Spinal cord (tissue), 10 donors: ENCODE data around the gene MGME1. TPM values are rescaled to one million over a fixed set of nuclear protein-coding genes. Genes with fewer than 3 reads are reported as not detected.

Experiments used
- DNase-seq, 6 donors: peaks; one replicate each; pipeline versions ENCODE4 v3.0.0 to v3.0.0-alpha.2; 2013 to 2015; ENCODE audit warnings: low spot score in 6 of 6, low read depth in 4 of 6
- H3K27ac ChIP-seq: one replicate; pipeline ENCODE4 v1.5.1; 2013; ENCODE audit warnings: low read depth, low read length, control low read depth
- H3K27me3 ChIP-seq: one replicate; pipeline ENCODE4 v1.6.1; 2013; ENCODE audit warnings: low read length; ENCODE audit not compliant: control insufficient read depth, insufficient read depth
- H3K36me3 ChIP-seq: one replicate; pipeline ENCODE4 v1.6.1; 2013; ENCODE audit warnings: low read length; ENCODE audit not compliant: control insufficient read depth, insufficient read depth
- H3K4me1 ChIP-seq: one replicate; pipeline ENCODE4 v1.6.1; 2013; ENCODE audit warnings: low read length; ENCODE audit not compliant: control insufficient read depth, insufficient read depth
- H3K4me3 ChIP-seq: one replicate; pipeline ENCODE4 v1.5.1; 2013; ENCODE audit warnings: low read depth, low read length, control low read depth
- H3K9me3 ChIP-seq: one replicate; pipeline ENCODE4 v1.6.1; 2013; ENCODE audit warnings: low read length; ENCODE audit not compliant: control insufficient read depth, insufficient read depth
- WGBS: methylation state at CpG from one replicate; pipeline ENCODE4 v1.1.5; 2013; ENCODE audit warnings: missing lambda C conversion rate; ENCODE audit not compliant: insufficient coverage; 5-methylcytosine and 5-hydroxymethylcytosine counted together
- polyA plus RNA-seq, 2 donors: library from polyadenylated mRNA; unstranded; fragments of 120-200 nt; gene quantifications; one replicate each; pipeline ENCODE4 v1.2.1, GENCODE V29; 2013; ENCODE audit not compliant: insufficient read length in 2 of 2
- small RNA-seq: library from RNA; depleted of rRNA; stranded (forward); fragments of <200 nt; gene quantifications from one replicate; pipeline ENCODE3, GENCODE V24; 2014; ENCODE audit warnings: low replicate concordance
- total RNA-seq, 2 donors: library from RNA; depleted of rRNA in 1 of 2; stranded (reverse); fragments of 120-200 nt in 1 of 2; fragments of >200 nt in 1 of 2; gene quantifications; one replicate each; pipeline versions ENCODE4 v1.2.3 to v1.2.4, GENCODE V29; 2013 to 2014
- donor health status: healthy.

The MGME1 gene
- total and polyA plus RNA-seq, 4 donors: 14.3 to 23.1 (median 17.5) TPM

DNA sequence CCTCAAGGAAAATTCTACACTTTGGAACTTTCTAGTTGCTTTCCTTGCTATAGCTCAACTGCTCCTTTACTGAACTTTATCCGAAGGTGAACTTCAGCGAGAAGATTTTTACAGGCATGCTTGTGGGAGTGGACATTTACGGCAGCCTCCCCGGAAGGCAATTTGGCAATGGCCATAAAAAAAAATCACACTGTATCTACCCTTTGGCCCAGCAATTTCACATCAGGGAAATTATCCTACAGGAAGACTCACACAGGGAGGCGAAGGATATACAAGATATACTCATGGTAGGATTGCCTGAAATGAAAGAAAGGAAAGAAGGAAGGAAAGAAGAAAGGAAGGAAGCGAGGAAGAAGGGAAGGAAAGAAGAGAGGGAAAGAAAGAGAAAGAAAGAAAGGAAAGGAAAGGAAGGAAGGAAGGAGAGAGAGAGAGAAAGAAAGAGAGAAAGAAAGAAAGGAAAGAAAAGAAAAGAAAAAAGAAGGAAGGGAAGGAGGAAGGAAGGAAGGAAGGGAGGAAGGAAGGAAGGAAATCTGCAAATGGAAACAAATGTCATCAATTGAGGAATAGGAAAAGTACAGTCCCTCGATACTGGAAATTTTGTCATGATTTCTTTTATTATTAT is 63.2 kb downstream of the MGME1 start:
- no peak overlapping the region for H3K27ac ChIP-seq
- no peak for DNase-seq
- WGBS: 100% methylated on average over 1 of the region's 7 CpGs
- H3K9me3 ChIP-seq: no peaks in the 10 kb centered on the region
- H3K36me3 ChIP-seq: no peaks in the 10 kb centered on the region
- peaks cover 5% of the 10 kb centered on the region for H3K4me1 ChIP-seq
- H3K27me3 ChIP-seq: no peaks in the 10 kb centered on the region
- no peak overlapping the region for H3K4me3 ChIP-seq

DNA sequence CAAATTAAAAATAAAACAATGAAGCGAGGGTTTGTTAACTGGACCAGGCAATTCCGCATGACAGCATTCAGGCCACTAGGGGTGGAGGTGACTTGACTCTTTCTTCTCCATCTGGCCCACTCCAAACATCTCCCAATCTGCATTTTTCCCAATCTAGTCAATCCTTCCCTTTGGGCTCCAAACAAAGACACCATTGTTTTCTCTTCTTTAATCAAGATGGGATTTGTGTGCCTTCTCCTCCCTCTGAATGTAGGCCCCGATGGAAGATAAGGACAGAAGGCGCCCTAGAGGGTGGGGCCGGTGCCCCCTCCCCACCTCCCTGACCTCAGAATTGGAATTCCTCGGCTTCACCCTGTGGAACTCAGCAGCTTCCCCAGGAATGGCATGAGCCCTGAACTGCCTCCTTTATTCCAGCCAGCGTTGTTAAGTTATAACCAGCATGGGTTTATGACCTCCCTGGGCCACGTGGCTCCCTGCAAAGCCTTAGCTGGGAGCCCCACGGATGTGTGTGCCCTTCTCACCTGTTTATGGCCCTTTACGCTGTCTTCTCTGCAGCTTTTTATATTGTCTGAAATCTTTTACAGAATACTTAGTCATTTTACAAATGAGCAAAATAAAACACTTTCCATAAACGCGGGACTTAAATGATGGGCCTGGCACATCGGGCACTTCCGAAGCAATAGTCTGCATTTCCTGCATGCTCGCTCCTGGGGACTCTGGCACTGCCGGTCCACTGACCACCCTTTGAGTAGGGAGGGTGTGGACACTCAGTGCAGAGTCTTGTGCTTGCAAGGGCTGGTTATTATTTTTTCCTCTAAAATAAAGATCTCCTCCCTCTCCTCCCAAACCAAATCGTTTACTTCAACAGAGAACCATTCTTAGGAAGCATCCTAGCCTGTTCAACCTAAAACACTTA is 64.4 kb downstream of the MGME1 start:
- H3K4me1 ChIP-seq: peaks cover 5% of the 10 kb centered on the region
- H3K27me3 ChIP-seq: no peaks in the 10 kb centered on the region
- DNase-seq: no peak
- no peak overlapping the region for H3K27ac ChIP-seq
- no peaks in the 10 kb centered on the region for H3K36me3 ChIP-seq
- H3K9me3 ChIP-seq: no peaks in the 10 kb centered on the region
- no peak overlapping the region for H3K4me3 ChIP-seq
- 49% methylated on average over 9 of the region's 17 CpGs for WGBS

DNA sequence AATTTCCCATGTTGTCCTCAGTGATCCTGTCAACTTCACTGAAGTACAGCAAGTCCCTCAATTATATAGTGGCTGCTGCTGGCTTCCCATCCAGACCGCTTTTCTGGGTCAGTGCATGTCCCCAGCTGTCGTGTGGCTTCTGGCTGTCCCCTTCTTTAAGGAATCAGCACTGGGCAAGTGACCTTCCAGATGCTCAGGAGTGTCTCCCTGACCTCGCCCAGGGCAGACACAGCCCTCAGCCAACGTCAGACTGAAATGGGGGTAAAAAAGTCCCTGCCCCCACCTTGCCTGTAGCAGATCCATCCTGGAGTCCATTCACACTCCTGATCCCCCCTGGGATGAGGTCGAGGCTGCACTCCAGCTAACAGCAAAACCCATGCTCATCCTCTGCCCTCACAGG is 65.2 kb downstream of the MGME1 start:
- Histone ChIP-seq H3K4me3 (no peak overlapping the region), H3K9me3 (no peaks in the 10 kb centered on the region), H3K27ac (no peak overlapping the region), H3K27me3 (no peaks in the 10 kb centered on the region), H3K36me3 (no peaks in the 10 kb centered on the region), H3K4me1 (peaks cover 5% of the 10 kb centered on the region)
- no peak for DNase-seq
- 45% methylated on average over 4 of the region's 5 CpGs for WGBS

DNA sequence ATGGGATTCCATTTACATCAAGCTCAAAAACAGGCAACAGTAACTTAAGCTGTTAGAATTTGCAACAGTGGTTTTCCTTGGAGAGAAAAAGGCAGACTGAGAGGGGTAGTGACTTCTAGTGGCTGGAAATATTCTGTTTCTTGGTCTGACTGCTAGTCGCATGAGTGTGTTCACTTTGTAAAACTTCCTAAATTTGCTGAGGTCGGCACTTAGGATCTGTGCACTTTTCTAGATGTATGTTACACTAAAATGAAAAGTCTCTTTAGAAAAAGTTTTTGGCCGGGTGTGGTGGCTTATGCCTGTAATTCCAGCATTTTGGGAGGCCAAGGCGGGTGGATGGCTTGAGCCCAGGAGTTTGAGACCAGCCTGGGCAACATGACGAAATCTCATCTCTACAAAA is 70.2 kb downstream of the MGME1 start:
- 80% methylated on average over 2 of the region's 5 CpGs for WGBS
- H3K27me3 ChIP-seq: no peaks in the 10 kb centered on the region
- DNase-seq: no peak

More for the DNA sequence above, 70.2 kb downstream of the MGME1 start:
- no peaks in the 10 kb centered on the region for H3K36me3 ChIP-seq
- H3K9me3 ChIP-seq: no peaks in the 10 kb centered on the region
- no peak overlapping the region for H3K27ac ChIP-seq
- H3K4me1 ChIP-seq: no peaks in the 10 kb centered on the region
- no peak overlapping the region for H3K4me3 ChIP-seq

Small RNAs within 50 kb of the gene (small RNA-seq; reads per million reads assigned to genes)
- 451 reads per million, percentile 99 among the genes with 10 or more reads in this experiment for gene SNORD17

Other genes with a start within 250 kb of the MGME1 start
- gene SNX5, start 224 bp upstream of the MGME1 start, total RNA-seq: 100 to 1,000 TPM in 1 of 2 donors, 10 to 100 TPM in 1; 81.4 to 104 TPM
- 100 to 1,000 TPM; 112 to 128 TPM for gene SNX5, start 224 bp upstream of the MGME1 start, polyA plus RNA-seq
- under 1 TPM in 1 of 2 donors, not detected in 1; 0.40 TPM for gene OVOL2, start 88.9 kb downstream of the MGME1 start, total RNA-seq
- gene OVOL2, start 88.9 kb downstream of the MGME1 start, polyA plus RNA-seq: under 1 TPM in 1 of 2 donors, not detected in 1; 0.38 TPM
- gene KAT14, start 168.8 kb downstream of the MGME1 start, total RNA-seq: 10 to 100 TPM; 19.6 to 20.5 TPM
- gene KAT14, start 168.8 kb downstream of the MGME1 start, polyA plus RNA-seq: 10 to 100 TPM; 25.3 to 25.8 TPM
- gene PET117, start 168.8 kb downstream of the MGME1 start, total RNA-seq: 10 to 100 TPM in 1 of 2 donors, 1 to 10 TPM in 1; 8.7 to 12.7 TPM
- gene PET117, start 168.8 kb downstream of the MGME1 start, polyA plus RNA-seq: 10 to 100 TPM; 14.6 to 17.9 TPM